A549 (cell line): Measurements from ENCODE around the gene BRI3. TPM values are rescaled to one million over a fixed set of nuclear protein-coding genes. Genes with fewer than 3 reads are reported as not detected.

Experiments
- ATAC-seq, 2 experiments: fragments of 200-7000 bp in 1 of 2; fragments of >200 bp in 1 of 2; cut with Nextera tagmentation in 1 of 2; cut with Tn5 transposase in 1 of 2; 3 replicates each; pipeline versions ENCODE4 v1.8.0 to v1.9.1; 2018 to 2020; ENCODE audit warnings: mild to moderate bottlenecking in 1 of 2, moderate library complexity in 1 of 2
- CTCF ChIA-PET: fragments of 300-600 bp; sonication (Branson Sonifier 250); formaldehyde crosslinking; extraction: SDS; loops from one replicate; lab custom pipeline; 2021; ENCODE audit warnings: antibody characterized with exemption, inconsistent platforms; lab: Yijun Ruan, JAX
- POLR2A ChIA-PET: fragments of 350-600 bp; formaldehyde crosslinking; extraction: SDS; loops from one replicate; lab custom pipeline; 2021; ENCODE audit warnings: antibody characterized with exemption, inconsistent platforms; lab: Yijun Ruan, JAX
- DNase-seq, 2 experiments: peaks; one replicate each; pipeline versions ENCODE4 v3.0.0 to v3.0.0-alpha.2; 2011 to 2016; ENCODE audit warnings: low read depth in 1 of 2, low spot score in 1 of 2
- FAIRE-seq: peaks from 2 replicates; lab custom pipeline; 2011; peaks lifted over from hg19 to GRCh38; lab: Jason Lieb, UNC
- H3K27ac ChIP-seq, 2 experiments: fragments of >200 bp; sonication (Bioruptor Twin); formaldehyde crosslinking; 3 replicates each; pipeline ENCODE4 v1.5.1; 2016 to 2017
- H3K4me1 ChIP-seq: fragments of >200 bp; sonication (Bioruptor Twin); formaldehyde crosslinking; 3 replicates; pipeline ENCODE4 v1.6.1; 2016
- H3K4me2 ChIP-seq: fragments of >200 bp; sonication (Bioruptor Twin); formaldehyde crosslinking; 3 replicates; pipeline ENCODE4 v1.6.1; 2016
- H3K4me3 ChIP-seq: fragments of >200 bp; sonication (Bioruptor Twin); formaldehyde crosslinking; 3 replicates; pipeline ENCODE4 v1.5.1; 2016
- H3K9me3 ChIP-seq: fragments of >200 bp; sonication (Bioruptor Twin); formaldehyde crosslinking; 3 replicates; pipeline ENCODE4 v1.6.1; 2016
- BCL3 ChIP-seq: fragments of >200 bp; sonication (Bioruptor Twin); formaldehyde crosslinking; IDR thresholded peaks from 3 replicates; pipeline ENCODE4 v1.6.1; 2016
- BHLHE40 ChIP-seq: IDR thresholded peaks from 2 replicates; pipeline ENCODE4 v1.6.1; 2012; ENCODE audit warnings: low read depth, low read length, inconsistent platforms
- CBX8 ChIP-seq: fragments of 200-600 bp; sonication (generic); IDR thresholded peaks from 2 replicates; pipeline ENCODE4 v1.6.1; 2016
- CEBPB ChIP-seq, 2 experiments: fragments of >200 bp in 1 of 2; sonication (Bioruptor Twin) in 1 of 2; formaldehyde crosslinking in 1 of 2; IDR thresholded peaks; 2 replicates each; pipeline ENCODE4 v1.6.1; 2012 to 2016
- CHD2 ChIP-seq: fragments of 150-350 bp; IDR thresholded peaks from 2 replicates; pipeline ENCODE4 v1.6.1; 2014; ENCODE audit warnings: low read length; ENCODE audit not compliant: partially characterized antibody
- CHD4 ChIP-seq: fragments of 200-600 bp; sonication (generic); IDR thresholded peaks from 2 replicates; pipeline ENCODE4 v1.6.1; 2016; ENCODE audit warnings: antibody characterized with exemption, mild to moderate bottlenecking, borderline replicate concordance
- EHF ChIP-seq: fragments of 250-450 bp; sonication (Bioruptor Pico); IDR thresholded peaks from 2 replicates; pipeline ENCODE4 v1.5.0; 2020; ENCODE audit warnings: mild to moderate bottlenecking
- ELK1 ChIP-seq: fragments of 150-350 bp; IDR thresholded peaks from 2 replicates; pipeline ENCODE4 v1.6.1; 2014; ENCODE audit warnings: low read depth, mild to moderate bottlenecking, low read length
- EP300 ChIP-seq, 2 experiments: fragments of >200 bp; sonication (Bioruptor Twin); formaldehyde crosslinking; IDR thresholded peaks; 2 replicates in 1 of 2; 3 replicates in 1 of 2; pipeline ENCODE4 v1.6.1; 2016 to 2017
- ESRRA ChIP-seq: fragments of 150-350 bp; IDR thresholded peaks from 2 replicates; pipeline ENCODE4 v1.6.1; 2014; ENCODE audit warnings: mild to moderate bottlenecking, low read length, borderline replicate concordance
- FOSB ChIP-seq: fragments of 250-450 bp; sonication (Bioruptor Pico); IDR thresholded peaks from 2 replicates; pipeline ENCODE4 v1.5.0; 2020; ENCODE audit warnings: mild to moderate bottlenecking, moderate library complexity
- GATA3 ChIP-seq: IDR thresholded peaks from 2 replicates; pipeline ENCODE4 v1.6.1; 2012; ENCODE audit warnings: borderline replicate concordance
- HDAC2 ChIP-seq: fragments of 200-600 bp; sonication (generic); IDR thresholded peaks from 2 replicates; pipeline ENCODE4 v1.6.1; 2016
- HOXA7 ChIP-seq: fragments of 250-450 bp; sonication (Bioruptor Pico); IDR thresholded peaks from 2 replicates; pipeline ENCODE4 v1.5.0; 2020; ENCODE audit warnings: mild to moderate bottlenecking, moderate library complexity
- KDM5A ChIP-seq: fragments of 200-600 bp; sonication (generic); IDR thresholded peaks from 2 replicates; pipeline ENCODE4 v1.6.1; 2016; ENCODE audit warnings: antibody characterized with exemption, mild to moderate bottlenecking
- MAZ ChIP-seq: fragments of 150-350 bp; IDR thresholded peaks from 2 replicates; pipeline ENCODE4 v1.6.1; 2014; ENCODE audit warnings: antibody characterized with exemption, low read depth, low read length, borderline replicate concordance
- NPAS2 ChIP-seq: fragments of 250-450 bp; sonication (Bioruptor Pico); IDR thresholded peaks from 2 replicates; pipeline ENCODE4 v1.8.0; 2022; ENCODE audit warnings: mild to moderate bottlenecking, moderate library complexity, borderline replicate concordance
- PHF8 ChIP-seq: fragments of 200-600 bp; sonication (generic); IDR thresholded peaks from 2 replicates; pipeline ENCODE4 v1.6.1; 2016; ENCODE audit warnings: low read depth, mild to moderate bottlenecking, antibody characterized with exemption, moderate library complexity, borderline replicate concordance
- RAD21 ChIP-seq, 2 experiments: fragments of >200 bp in 1 of 2; sonication (Bioruptor Twin) in 1 of 2; formaldehyde crosslinking in 1 of 2; IDR thresholded peaks in 1 of 2; conservative IDR thresholded peaks in 1 of 2; 2 replicates in 1 of 2; 3 replicates in 1 of 2; pipeline ENCODE4 v1.6.1; 2012 to 2018; ENCODE audit warnings: inconsistent platforms in 1 of 2
- RCOR1 ChIP-seq: fragments of 150-350 bp; IDR thresholded peaks from 2 replicates; pipeline ENCODE4 v1.6.1; 2014; ENCODE audit warnings: antibody characterized with exemption, low read length, low read depth
- RFX5 ChIP-seq: fragments of 450-650 bp; IDR thresholded peaks from 2 replicates; pipeline ENCODE4 v1.7.1; 2014; ENCODE audit warnings: antibody characterized with exemption, mild to moderate bottlenecking, moderate library complexity
- SREBF2 ChIP-seq: fragments of 450-650 bp; IDR thresholded peaks from 2 replicates; pipeline ENCODE4 v1.6.1; 2014; ENCODE audit warnings: mild to moderate bottlenecking, moderate library complexity
- ZFP36 ChIP-seq: fragments of 450-650 bp; IDR thresholded peaks from 2 replicates; pipeline ENCODE4 v1.6.1; 2014; ENCODE audit warnings: borderline replicate concordance; ENCODE audit not compliant: partially characterized antibody
- WGBS: methylation state at CpG from one replicate; pipeline ENCODE4 v1.1.6; 2017; ENCODE audit errors: missing lambda C conversion rate; 5-methylcytosine and 5-hydroxymethylcytosine counted together
- polyA plus RNA-seq, 4 experiments: library from polyadenylated mRNA; depleted of rRNA in 3 of 4; stranded (reverse); fragments of >200 nt; fragmentation: RNase III in 1 of 4; extraction: RNeasy Plus Mini Kit Qiagen cat#74134 plus additional on column Dnase treatment in 1 of 4; gene quantifications; 2 replicates in 3 of 4; 3 replicates in 1 of 4; pipeline ENCODE4 v1.2.3, GENCODE V29; 2011 to 2017
- TF ChIP-seq, protein P1 (sequence below): fragments of >200 bp; sonication (Bioruptor Twin); formaldehyde crosslinking; IDR thresholded peaks from 2 replicates; pipeline ENCODE4 v1.6.1; 2016
- TF ChIP-seq, protein P2 (sequence below): IDR thresholded peaks from 2 replicates; pipeline ENCODE4 v1.6.1; 2012; ENCODE audit warnings: low read depth, borderline replicate concordance
- TF ChIP-seq, protein P3 (sequence below): fragments of 250-450 bp; sonication (Bioruptor Pico); IDR thresholded peaks from 2 replicates; pipeline ENCODE4 v1.5.0; 2021; ENCODE audit warnings: mild to moderate bottlenecking, moderate library complexity, borderline replicate concordance

The BRI3 gene
- polyA plus RNA-seq, 2 of the 4 experiments (the other 2 are of a cell fraction): 61.0 to 73.0 TPM

GRCh38 chr7:98319176-98319575 lies 37.7 kb downstream of the BRI3 start:
- TF ChIP-seq, protein P1, sequence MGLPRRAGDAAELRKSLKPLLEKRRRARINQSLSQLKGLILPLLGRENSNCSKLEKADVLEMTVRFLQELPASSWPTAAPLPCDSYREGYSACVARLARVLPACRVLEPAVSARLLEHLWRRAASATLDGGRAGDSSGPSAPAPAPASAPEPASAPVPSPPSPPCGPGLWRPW: no peak
- TF ChIP-seq RCOR1: no peak
- TF ChIP-seq EP300 (IDR thresholded peaks at IDR 0.05): no peak
- no peak for TF ChIP-seq HOXA7 (CRISPR knock-in tag)
- TF ChIP-seq HDAC2: no peak
- no peak for TF ChIP-seq KDM5A
- no peak for TF ChIP-seq MAZ
- no peak for TF ChIP-seq FOSB (CRISPR knock-in tag)
- no peak for TF ChIP-seq SREBF2
- no peak for TF ChIP-seq CHD4
- TF ChIP-seq ELK1: no peak
- no peaks in the 10 kb centered on the region for H3K4me1 ChIP-seq
- ChIA-PET POLR2A (no interaction called here), CTCF (interaction anchor here (0.8 to 1.6 kb wide), 2 partner anchors 11 to 23 kb away, joined by 3 to 4 read pairs; no protein-coding TSS in a partner anchor)
- DNase-seq (no peak), FAIRE-seq (no peak), ATAC-seq (peak; percentile 10 to 27; a peak in 1 of 6 replicates)
- no peak overlapping the region for H3K4me2 ChIP-seq
- H3K27ac ChIP-seq: no peak overlapping the region
- 96% methylated on average over 9 of the region's 9 CpGs for WGBS
- H3K4me3 ChIP-seq: no peak overlapping the region
- no peaks in the 10 kb centered on the region for H3K9me3 ChIP-seq

GRCh38 chr7:98321301-98321700 lies 39.8 kb downstream of the BRI3 start:
- ChIA-PET POLR2A (interaction anchor here (0.6 to 1.0 kb wide), 2 partner anchors 80 to 1171 kb away, joined by 3 read pairs; partner anchors contain the start of gene BAIAP2L1), CTCF (interaction anchor here (1.4 to 1.8 kb wide), 2 partner anchors 99 to 520 kb away, joined by 4 to 5 read pairs; no protein-coding TSS in a partner anchor)
- no peak for TF ChIP-seq CEBPB (IDR thresholded peaks at IDR 0.05)
- TF ChIP-seq BCL3: no peak
- TF ChIP-seq EHF (CRISPR knock-in tag): no peak
- no peak for TF ChIP-seq RFX5
- no peak for TF ChIP-seq CHD2
- TF ChIP-seq PHF8: no peak
- TF ChIP-seq, protein P1: no peak
- TF ChIP-seq, protein P2, sequence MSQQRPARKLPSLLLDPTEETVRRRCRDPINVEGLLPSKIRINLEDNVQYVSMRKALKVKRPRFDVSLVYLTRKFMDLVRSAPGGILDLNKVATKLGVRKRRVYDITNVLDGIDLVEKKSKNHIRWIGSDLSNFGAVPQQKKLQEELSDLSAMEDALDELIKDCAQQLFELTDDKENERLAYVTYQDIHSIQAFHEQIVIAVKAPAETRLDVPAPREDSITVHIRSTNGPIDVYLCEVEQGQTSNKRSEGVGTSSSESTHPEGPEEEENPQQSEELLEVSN: no peak
- TF ChIP-seq HDAC2: no peak
- TF ChIP-seq NPAS2 (CRISPR knock-in tag): no peak
- TF ChIP-seq GATA3: no peak
- no peak for TF ChIP-seq ZFP36
- TF ChIP-seq BHLHE40: no peak
- no peak for TF ChIP-seq CBX8
- TF ChIP-seq CHD4: no peak
- TF ChIP-seq, protein P3, sequence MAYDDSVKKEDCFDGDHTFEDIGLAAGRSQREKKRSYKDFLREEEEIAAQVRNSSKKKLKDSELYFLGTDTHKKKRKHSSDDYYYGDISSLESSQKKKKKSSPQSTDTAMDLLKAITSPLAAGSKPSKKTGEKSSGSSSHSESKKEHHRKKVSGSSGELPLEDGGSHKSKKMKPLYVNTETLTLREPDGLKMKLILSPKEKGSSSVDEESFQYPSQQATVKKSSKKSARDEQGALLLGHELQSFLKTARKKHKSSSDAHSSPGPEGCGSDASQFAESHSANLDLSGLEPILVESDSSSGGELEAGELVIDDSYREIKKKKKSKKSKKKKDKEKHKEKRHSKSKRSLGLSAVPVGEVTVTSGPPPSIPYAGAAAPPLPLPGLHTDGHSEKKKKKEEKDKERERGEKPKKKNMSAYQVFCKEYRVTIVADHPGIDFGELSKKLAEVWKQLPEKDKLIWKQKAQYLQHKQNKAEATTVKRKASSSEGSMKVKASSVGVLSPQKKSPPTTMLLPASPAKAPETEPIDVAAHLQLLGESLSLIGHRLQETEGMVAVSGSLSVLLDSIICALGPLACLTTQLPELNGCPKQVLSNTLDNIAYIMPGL (CRISPR knock-in tag): no peak
- TF ChIP-seq ESRRA: no peak
- no peak for TF ChIP-seq RAD21 (conservative IDR thresholded peaks at IDR 0.05 in 1 of 2, IDR thresholded peaks at IDR 0.05 in 1 of 2)
- ATAC-seq (no peak), FAIRE-seq (no peak), DNase-seq (no peak)
- Histone ChIP-seq H3K9me3 (no peaks in the 10 kb centered on the region), H3K4me3 (no peak overlapping the region), H3K27ac (no peak overlapping the region), H3K4me2 (no peak overlapping the region), H3K4me1 (no peaks in the 10 kb centered on the region)
- whole genome bisulfite sequencing: 85% methylated on average over 10 of the region's 10 CpGs
